GM21825 (cell line): ENCODE measurements around the gene ARHGEF40.

Experiments
- ATAC-seq: cut with Tn5 transposase; IDR thresholded peaks from one replicate; pipeline ENCODE4 v1.9.1; 2021; ENCODE audit warnings: mild to moderate bottlenecking, moderate library complexity; ENCODE audit not compliant: unreplicated experiment

Gene ARHGEF40

GRCh38 chr14:21070083-21070609 is at the start of gene ARHGEF40:
ARHGEF40 (plus strand) TSS chr14:21070304; CDS start chr14:21070397, 93 bp downstream.
- no peak for ATAC-seq

GRCh38 chr14:21020977-21021545 is 49.0 kb upstream of the ARHGEF40 start:
- no peak for ATAC-seq

- no peak for ATAC-seq
Measured at GRCh38 chr14:21022686-21023085, 47.4 kb upstream of the ARHGEF40 start.

- no peak for ATAC-seq
Measured at GRCh38 chr14:21023174-21023573, 46.9 kb upstream of the ARHGEF40 start.

GRCh38 chr14:21023817-21024584 is 46.1 kb upstream of the ARHGEF40 start:
- no peak for ATAC-seq

- no peak for ATAC-seq
Measured at GRCh38 chr14:21024585-21025370, 45.3 kb upstream of the ARHGEF40 start, which contains the start of gene NDRG2. NDRG2 (minus strand) TSS chr14:21025061; CDS start chr14:21023315, 1,746 bp downstream.

GRCh38 chr14:21025371-21026273 is 44.5 kb upstream of the ARHGEF40 start:
- no peak for ATAC-seq

- no peak for ATAC-seq
Measured at GRCh38 chr14:21026274-21026987, 43.7 kb upstream of the ARHGEF40 start.

- ATAC-seq: no peak
Measured at GRCh38 chr14:21026988-21027315, 43.2 kb upstream of the ARHGEF40 start.

- no peak for ATAC-seq
Measured at GRCh38 chr14:21029917-21030316, 40.2 kb upstream of the ARHGEF40 start, which contains the start of gene TPPP2. TPPP2 (plus strand) TSS chr14:21030217; CDS start chr14:21030582, 365 bp downstream.

GRCh38 chr14:21030531-21030930 is 39.6 kb upstream of the ARHGEF40 start:
- no peak for ATAC-seq

GRCh38 chr14:21032326-21033132 is 37.6 kb upstream of the ARHGEF40 start:
- ATAC-seq: no peak

- no peak for ATAC-seq
Measured at GRCh38 chr14:21033133-21033698, 36.9 kb upstream of the ARHGEF40 start.

- ATAC-seq: no peak
Measured at GRCh38 chr14:21034707-21035106, 35.4 kb upstream of the ARHGEF40 start, which contains the start of gene RNASE13. RNASE13 (minus strand) TSS chr14:21034807; CDS start chr14:21034288, 519 bp downstream.

GRCh38 chr14:21036751-21037150 is 33.4 kb upstream of the ARHGEF40 start:
- no peak for ATAC-seq

GRCh38 chr14:21037156-21037555 is 32.9 kb upstream of the ARHGEF40 start:
- ATAC-seq: no peak

GRCh38 chr14:21038441-21039422 is 31.4 kb upstream of the ARHGEF40 start:
- no peak for ATAC-seq
